Heart right ventricle (tissue), 16 donors: ENCODE measurements around the gene CCDC9. TPM values are rescaled to one million over a fixed set of nuclear protein-coding genes. Genes with fewer than 3 reads are reported as not detected.

Experiments
- ATAC-seq, 8 donors: fragments of 200-7000 bp; cut with Tn5 transposase; one replicate each; pipeline ENCODE4 v1.9.1; 2020; ENCODE audit warnings: mild to moderate bottlenecking in 8 of 8, moderate library complexity in 8 of 8, moderate number of reproducible peaks in 1 of 8
- DNase-seq, 2 donors: peaks; one replicate each; pipeline ENCODE4 v3.0.0-alpha.2; 2020
- H3K27ac ChIP-seq, 10 donors: fragments of 200-600 bp; sonication (generic) in 2 of 10; one replicate each; pipeline versions ENCODE4 v1.5.0 to v1.8.0; 2020 to 2022; ENCODE audit warnings: mild to moderate bottlenecking in 3 of 10
- H3K27me3 ChIP-seq, 7 donors: fragments of 200-600 bp; one replicate each; pipeline ENCODE4 v1.8.0; 2021 to 2022; ENCODE audit warnings: mild to moderate bottlenecking in 2 of 7
- H3K36me3 ChIP-seq, 9 donors: fragments of 200-600 bp; sonication (generic) in 1 of 9; one replicate each; pipeline versions ENCODE4 v1.5.0 to v1.8.0; 2020 to 2022; ENCODE audit warnings: mild to moderate bottlenecking in 2 of 9
- H3K4me1 ChIP-seq, 9 donors: fragments of 200-600 bp; sonication (generic) in 1 of 9; one replicate each; pipeline versions ENCODE4 v1.5.0 to v1.8.0; 2020 to 2022; ENCODE audit warnings: mild to moderate bottlenecking in 4 of 9
- H3K4me3 ChIP-seq, 10 donors: fragments of 200-600 bp; sonication (generic) in 2 of 10; one replicate each; pipeline versions ENCODE4 v1.5.0 to v1.8.0; 2020 to 2022; ENCODE audit warnings: mild to moderate bottlenecking in 7 of 10, moderate library complexity in 2 of 10
- H3K9me3 ChIP-seq, 11 donors: fragments of 200-600 bp in 10 of 11; sonication (generic) in 2 of 11; one replicate each; pipeline versions ENCODE4 v1.5.0 to v1.8.0; 2013 to 2022; ENCODE audit warnings: mild to moderate bottlenecking in 2 of 11, control low read depth in 1 of 11, moderate library complexity in 1 of 11
- CTCF ChIP-seq, 9 donors: fragments of 200-600 bp; sonication (generic) in 2 of 9; IDR thresholded peaks; one replicate each; pipeline versions ENCODE4 v1.5.0 to v1.8.0; 2021 to 2022; ENCODE audit warnings: antibody characterized with exemption in 9 of 9, mild to moderate bottlenecking in 5 of 9, moderate library complexity in 1 of 9
- WGBS, 2 donors: extraction: QIAGEN DNeasy Blood & Tissue Kit; methylation state at CpG; one replicate each; pipeline ENCODE4 v1.1.7; 2013; ENCODE audit warnings: inconsistent platforms in 1 of 2; 5-methylcytosine and 5-hydroxymethylcytosine counted together
- intact Hi-C, 10 donors: fragments of 100-400 bp; cut with DNase I; formaldehyde crosslinking; loops; one replicate each; pipeline versions ENCODE4 v1.11.1 to v1.14.2; 2022
- microRNA-seq, 2 donors: library from miRNA; unstranded; fragments of <30 nt; microRNA quantifications; one replicate each; pipeline ENCODE4 v1.2.0, GENCODE V29; 2021
- polyA plus RNA-seq, 2 donors: library from polyadenylated mRNA; stranded (reverse); fragments of 200-250 nt; gene quantifications; one replicate each; pipeline ENCODE4 v1.2.3, GENCODE V29; 2013
- total RNA-seq, 10 donors: library from RNA; stranded (reverse); fragmentation: NEBNext Ultra II Directional in 3 of 10; extraction: Animal tissue kit (Norgen Biotek cat#: 25700) in 3 of 10; gene quantifications; one replicate each; pipeline versions ENCODE4 v1.2.1 to v1.2.4, GENCODE V29; 2021 to 2023
- donor health status: Arrhythmogenic right ventricular cardiomyopathy.
- donor health status: ischemic (EF 13 %, LVEDD 7.1; RV severe dilation, severe dysfunction).
- donor health status: healthy with polysubstance abuse.
- donor health status: DM: no; HTN: yes; CAD: no.
- donor health status: DM: no; HTN: no; CAD: no.
- donor health status: ischemic (EF 25% LVEDD 6.9; RV normal size, moderate dysfunction).
- donor health status: ischemic (EF 25% LVEDD 5.7; RV mildly dilated, moderate dysfunction).
- donor health status: healthy.
- donor health status: DM: yes; HTN: yes; CAD: no.
- donor health status: Ischemic cardiomyopathy.
- donor health status: ischemic (EF 35%, LVEDD 5.7; RV mildly dilated, moderate dysfunction).
- donor health status: nonischemic (EF 11% LVEDD 7.7; RV severe dilation, severe dysfunction).
- donor health status: DM: yes; HTN: yes; CAD: no.
- donor health status: PGD.
- donor health status: ischemic (EF 29% LVEDD 5.4; RV normal size, mild dysfunction).
- donor health status: nonischemic (EF 23%, LVEDD 6.1; RV moderate dilation, normal function).

The CCDC9 gene
- total and polyA plus RNA-seq, 12 donors = 14.2 to 31.1 (median 17.4) TPM

DNA sequence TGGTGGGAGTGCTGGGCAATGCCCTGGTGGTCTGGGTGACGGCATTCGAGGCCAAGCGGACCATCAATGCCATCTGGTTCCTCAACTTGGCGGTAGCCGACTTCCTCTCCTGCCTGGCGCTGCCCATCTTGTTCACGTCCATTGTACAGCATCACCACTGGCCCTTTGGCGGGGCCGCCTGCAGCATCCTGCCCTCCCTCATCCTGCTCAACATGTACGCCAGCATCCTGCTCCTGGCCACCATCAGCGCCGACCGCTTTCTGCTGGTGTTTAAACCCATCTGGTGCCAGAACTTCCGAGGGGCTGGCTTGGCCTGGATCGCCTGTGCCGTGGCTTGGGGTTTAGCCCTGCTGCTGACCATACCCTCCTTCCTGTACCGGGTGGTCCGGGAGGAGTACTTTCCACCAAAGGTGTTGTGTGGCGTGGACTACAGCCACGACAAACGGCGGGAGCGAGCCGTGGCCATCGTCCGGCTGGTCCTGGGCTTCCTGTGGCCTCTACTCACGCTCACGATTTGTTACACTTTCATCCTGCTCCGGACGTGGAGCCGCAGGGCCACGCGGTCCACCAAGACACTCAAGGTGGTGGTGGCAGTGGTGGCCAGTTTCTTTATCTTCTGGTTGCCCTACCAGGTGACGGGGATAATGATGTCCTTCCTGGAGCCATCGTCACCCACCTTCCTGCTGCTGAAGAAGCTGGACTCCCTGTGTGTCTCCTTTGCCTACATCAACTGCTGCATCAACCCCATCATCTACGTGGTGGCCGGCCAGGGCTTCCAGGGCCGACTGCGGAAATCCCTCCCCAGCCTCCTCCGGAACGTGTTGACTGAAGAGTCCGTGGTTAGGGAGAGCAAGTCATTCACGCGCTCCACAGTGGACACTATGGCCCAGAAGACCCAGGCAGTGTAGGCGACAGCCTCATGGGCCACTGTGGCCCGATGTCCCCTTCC is 63.9 kb downstream of the CCDC9 start:
- Histone ChIP-seq H3K4me1 (peaks cover 0 to 48% (median 0%) of the 10 kb centered on the region in 9 donors), H3K27me3 (peaks cover 0 to 37% (median 16%) of the 10 kb centered on the region in 7 donors)
- intact Hi-C loops = no loop called here

More for the DNA sequence above, 63.9 kb downstream of the CCDC9 start:
- WGBS, 2 donors = 90 to 91% methylated on average over 46 of the region's 46 CpGs
- ATAC-seq (no peak), DNase-seq (no peak)
- peak overlapping the region in 1 of 10 donors; percentile 88 for H3K27ac ChIP-seq
- H3K9me3 ChIP-seq = peaks cover 0 to 5% (median 0%) of the 10 kb centered on the region in 11 donors
- H3K4me3 ChIP-seq = no peak overlapping the region
- TF ChIP-seq CTCF (IDR thresholded peaks at IDR 0.05) = no peak
- H3K36me3 ChIP-seq = peaks cover 0 to 42% (median 0%) of the 10 kb centered on the region in 9 donors

Small RNAs within 50 kb of the gene (microRNA-seq; reads per million reads assigned to microRNA genes)
- gene MIR3190 (0 reads per million in 2 donors), gene MIR3191 (0 reads per million in 2 donors)

Other genes with a start within 250 kb of the CCDC9 start
- 1 to 10 TPM in 1 of 10 donors, under 1 TPM in 7, not detected in 2; 0.17 to 1.3 (median 0.37) TPM for gene NPAS1, start 236.7 kb upstream of the CCDC9 start, total RNA-seq
- 1 to 10 TPM in 1 of 2 donors, under 1 TPM in 1; 0.64 to 1.1 TPM for gene NPAS1, start 236.7 kb upstream of the CCDC9 start, polyA plus RNA-seq
- gene TMEM160, start 207.9 kb upstream of the CCDC9 start, total RNA-seq = 10 to 100 TPM; 17.9 to 34.1 (median 23.7) TPM
- gene TMEM160, start 207.9 kb upstream of the CCDC9 start, polyA plus RNA-seq = 10 to 100 TPM; 15.4 to 83.8 TPM
- gene ZC3H4, start 142.7 kb upstream of the CCDC9 start, total RNA-seq = 10 to 100 TPM; 19.5 to 32.8 (median 26.1) TPM
- 10 to 100 TPM in 1 of 2 donors, 1 to 10 TPM in 1; 4.5 to 13.8 TPM for gene ZC3H4, start 142.7 kb upstream of the CCDC9 start, polyA plus RNA-seq
- gene SAE1, start 125.7 kb upstream of the CCDC9 start, total RNA-seq = 10 to 100 TPM; 32.5 to 53.3 (median 45.5) TPM
- 10 to 100 TPM; 11.9 to 60.2 TPM for gene SAE1, start 125.7 kb upstream of the CCDC9 start, polyA plus RNA-seq
- gene BBC3, start 25.3 kb upstream of the CCDC9 start, total RNA-seq = 1 to 10 TPM; 2.4 to 5.5 (median 3.5) TPM
- 1 to 10 TPM; 4.1 to 6.0 TPM for gene BBC3, start 25.3 kb upstream of the CCDC9 start, polyA plus RNA-seq
- gene INAFM1, start 18.4 kb downstream of the CCDC9 start, total RNA-seq = 10 to 100 TPM in 8 of 10 donors, 1 to 10 TPM in 2; 9.2 to 14.2 (median 11.6) TPM
- 10 to 100 TPM; 13.7 to 16.4 TPM for gene INAFM1, start 18.4 kb downstream of the CCDC9 start, polyA plus RNA-seq
- 10 to 100 TPM in 3 of 10 donors, 1 to 10 TPM in 7; 4.5 to 18.6 (median 6.9) TPM for gene C5AR1, start 53.3 kb downstream of the CCDC9 start, total RNA-seq
- 1 to 10 TPM; 1.7 to 5.4 TPM for gene C5AR1, start 53.3 kb downstream of the CCDC9 start, polyA plus RNA-seq
- gene C5AR2, start 75.7 kb downstream of the CCDC9 start, total RNA-seq = 1 to 10 TPM in 3 of 10 donors, under 1 TPM in 7; 0.28 to 2.3 (median 0.59) TPM
- under 1 TPM; 0.22 to 0.51 TPM for gene C5AR2, start 75.7 kb downstream of the CCDC9 start, polyA plus RNA-seq
- 1 to 10 TPM; 4.4 to 8.8 (median 5.5) TPM for gene DHX34, start 92.8 kb downstream of the CCDC9 start, total RNA-seq
- gene DHX34, start 92.8 kb downstream of the CCDC9 start, polyA plus RNA-seq = 10 to 100 TPM in 1 of 2 donors, 1 to 10 TPM in 1; 9.7 to 11.7 TPM
- 1 to 10 TPM in 8 of 10 donors, under 1 TPM in 2; 0.71 to 5.9 (median 1.9) TPM for gene MEIS3, start 163.0 kb downstream of the CCDC9 start, total RNA-seq
- 1 to 10 TPM; 6.7 to 7.2 TPM for gene MEIS3, start 163.0 kb downstream of the CCDC9 start, polyA plus RNA-seq
- gene SLC8A2, start 215.4 kb downstream of the CCDC9 start, total RNA-seq = under 1 TPM in 7 of 10 donors, not detected in 3; 0.11 to 0.64 (median 0.15) TPM
- under 1 TPM; 0.03 to 0.22 TPM for gene SLC8A2, start 215.4 kb downstream of the CCDC9 start, polyA plus RNA-seq
- gene KPTN, start 227.7 kb downstream of the CCDC9 start, total RNA-seq = 10 to 100 TPM in 3 of 10 donors, 1 to 10 TPM in 7; 4.0 to 11.8 (median 8.1) TPM
- 10 to 100 TPM; 11.1 to 35.6 TPM for gene KPTN, start 227.7 kb downstream of the CCDC9 start, polyA plus RNA-seq